ENCODE measurements around the gene SLC24A3.

- no peak for TF ChIP-seq CTCF (IDR thresholded peaks at IDR 0.05)
- TF ChIP-seq EZH2phosphoT487 (IDR thresholded peaks at IDR 0.05), result no peak
- TF ChIP-seq EZH2 (IDR thresholded peaks at IDR 0.05), result no peak
These were observed 204.2 kb downstream of the SLC24A3 start for GRCh38 chr20:19416627-19417026.
